Activated CD8-positive, alpha-beta memory T cell treated with anti-CD3 and anti-CD28 coated beads for 48 hours (primary cell): ENCODE data around the gene ZNF584.

Experiments
- DNase-seq, 3 experiments: peaks; one replicate each; pipeline ENCODE4 v3.0.0-alpha.2; 2020; ENCODE audit warnings: low read depth in 2 of 3, low spot score in 2 of 3

Gene ZNF584

GRCh38 chr19:58385891-58386575 lies 22.4 kb upstream of the ZNF584 start:
- no peak for DNase-seq

DNA sequence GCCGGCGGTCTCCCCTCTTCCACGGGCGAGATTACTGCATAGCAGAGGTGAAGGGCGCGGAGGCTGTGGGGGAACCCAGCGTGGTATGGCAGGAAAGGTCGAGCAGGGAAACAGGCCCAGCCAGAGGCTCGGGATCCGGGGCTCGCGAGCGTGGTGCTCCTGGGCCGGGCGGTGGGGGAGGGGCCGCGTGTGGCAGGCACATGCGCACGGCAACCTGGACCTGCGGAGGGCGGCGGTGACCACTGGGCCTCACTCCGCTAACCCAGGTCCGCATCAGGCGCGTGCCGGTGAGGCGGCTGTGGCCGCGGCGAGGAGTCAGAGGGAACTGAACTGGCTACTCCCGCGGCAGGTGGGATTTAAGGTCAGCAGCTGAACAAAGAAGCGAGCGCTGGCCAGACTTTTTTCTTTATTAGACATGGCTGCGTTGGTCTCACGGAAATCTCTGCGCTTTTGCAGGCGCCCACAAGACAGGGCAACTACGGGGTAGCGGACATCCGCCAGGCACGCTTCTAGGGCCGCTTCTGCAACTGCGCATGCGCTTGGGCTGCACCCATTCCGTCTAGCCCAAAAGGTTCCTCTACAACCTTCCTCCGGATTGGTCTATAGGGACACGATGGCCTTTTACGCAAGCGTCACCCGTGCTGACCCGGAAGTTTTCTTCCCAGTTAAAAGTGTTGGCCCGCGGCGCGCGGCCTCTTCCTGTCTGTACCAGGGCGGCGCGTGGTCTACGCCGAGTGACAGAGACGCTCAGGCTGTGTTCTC lies 21.7 kb upstream of the ZNF584 start, which contains the start of gene RPS5:
RPS5 (plus strand) TSS at position 694 of the 762 bp plus-strand sequence. CDS start 869 bp downstream, outside the sequence.
- peak; percentile 86 to 97 (median 94) for DNase-seq

DNA sequence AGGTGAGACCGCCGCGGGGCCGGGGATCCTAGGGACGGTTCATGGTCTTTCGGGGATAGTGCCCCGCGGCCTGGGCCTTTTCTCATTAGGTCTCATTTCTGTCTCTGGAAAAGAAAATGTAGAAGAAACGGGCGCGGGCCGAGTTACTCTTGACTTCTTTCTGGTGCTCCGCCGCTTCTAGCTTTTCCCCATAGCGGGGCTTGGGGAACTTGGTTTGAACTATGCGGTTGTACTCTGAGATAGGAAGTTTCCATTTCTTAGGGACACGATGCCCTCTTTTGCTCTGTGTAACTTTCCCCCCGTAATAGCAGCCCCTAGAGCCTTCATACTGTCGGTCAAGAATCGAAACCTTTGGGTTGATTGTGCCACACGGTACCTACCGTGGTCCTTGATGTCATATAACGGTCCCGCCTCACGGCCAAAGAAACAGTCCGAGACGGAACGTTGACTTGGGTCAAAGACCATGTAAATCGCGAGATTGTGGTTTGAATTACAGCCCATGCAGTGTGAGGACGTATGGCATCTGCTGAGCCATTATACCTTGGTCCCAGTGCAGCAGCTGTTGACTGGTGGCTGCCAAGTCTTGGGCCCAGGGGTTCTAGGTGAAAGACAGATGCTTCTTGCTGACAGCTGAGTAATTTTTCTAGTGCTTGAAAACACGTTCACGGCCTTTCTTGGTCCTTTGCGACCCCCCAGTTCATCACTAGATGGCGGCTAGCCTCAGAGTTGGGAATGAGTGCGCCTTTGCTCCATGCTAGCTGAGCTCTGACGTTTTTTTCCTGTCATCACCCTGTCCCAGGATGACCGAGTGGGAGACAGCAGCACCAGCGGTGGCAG lies 20.9 kb upstream of the ZNF584 start:
- DNase-seq = no peak

DNA sequence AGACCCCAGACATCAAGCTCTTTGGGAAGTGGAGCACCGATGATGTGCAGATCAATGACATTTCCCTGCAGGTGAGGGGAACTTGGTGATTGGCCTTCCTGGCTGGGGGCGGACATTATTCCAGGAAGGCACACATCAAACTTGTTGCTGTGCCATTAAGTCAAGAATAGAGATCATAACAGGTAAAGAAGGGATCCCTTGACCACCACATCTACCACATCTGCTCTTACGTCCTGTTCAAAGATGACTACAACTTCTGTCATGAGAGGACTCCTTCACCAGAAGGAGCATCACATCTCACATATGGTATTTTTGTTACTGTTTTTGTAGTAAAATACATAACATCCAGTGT lies 20.3 kb upstream of the ZNF584 start:
- no peak for DNase-seq

GRCh38 chr19:58392945-58393724 lies 15.3 kb upstream of the ZNF584 start:
- no peak for DNase-seq

DNA sequence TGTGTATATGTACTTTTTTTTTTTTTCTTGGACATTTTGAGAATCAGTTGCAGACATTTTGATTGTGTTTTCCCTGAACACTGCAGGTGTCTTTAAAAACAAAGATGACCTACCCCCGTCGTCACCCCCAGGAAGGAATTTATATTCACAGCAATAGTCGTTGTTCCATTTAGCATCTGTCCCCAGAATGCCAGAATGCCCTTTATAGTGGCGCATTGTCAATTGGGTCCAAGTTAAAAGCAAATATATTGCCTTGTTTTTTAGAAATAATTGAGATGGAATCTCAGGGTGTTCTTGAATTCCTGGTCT lies 14.8 kb upstream of the ZNF584 start:
- DNase-seq = no peak

GRCh38 chr19:58394821-58395219 lies 13.6 kb upstream of the ZNF584 start:
- no peak for DNase-seq

GRCh38 chr19:58395220-58395978 lies 13.1 kb upstream of the ZNF584 start, which contains the start of gene RNF225:
RNF225 (plus strand) TSS chr19:58395656; CDS start chr19:58396090, 434 bp downstream.
- no peak for DNase-seq

GRCh38 chr19:58395979-58396627 lies 12.3 kb upstream of the ZNF584 start:
- no peak for DNase-seq

DNA sequence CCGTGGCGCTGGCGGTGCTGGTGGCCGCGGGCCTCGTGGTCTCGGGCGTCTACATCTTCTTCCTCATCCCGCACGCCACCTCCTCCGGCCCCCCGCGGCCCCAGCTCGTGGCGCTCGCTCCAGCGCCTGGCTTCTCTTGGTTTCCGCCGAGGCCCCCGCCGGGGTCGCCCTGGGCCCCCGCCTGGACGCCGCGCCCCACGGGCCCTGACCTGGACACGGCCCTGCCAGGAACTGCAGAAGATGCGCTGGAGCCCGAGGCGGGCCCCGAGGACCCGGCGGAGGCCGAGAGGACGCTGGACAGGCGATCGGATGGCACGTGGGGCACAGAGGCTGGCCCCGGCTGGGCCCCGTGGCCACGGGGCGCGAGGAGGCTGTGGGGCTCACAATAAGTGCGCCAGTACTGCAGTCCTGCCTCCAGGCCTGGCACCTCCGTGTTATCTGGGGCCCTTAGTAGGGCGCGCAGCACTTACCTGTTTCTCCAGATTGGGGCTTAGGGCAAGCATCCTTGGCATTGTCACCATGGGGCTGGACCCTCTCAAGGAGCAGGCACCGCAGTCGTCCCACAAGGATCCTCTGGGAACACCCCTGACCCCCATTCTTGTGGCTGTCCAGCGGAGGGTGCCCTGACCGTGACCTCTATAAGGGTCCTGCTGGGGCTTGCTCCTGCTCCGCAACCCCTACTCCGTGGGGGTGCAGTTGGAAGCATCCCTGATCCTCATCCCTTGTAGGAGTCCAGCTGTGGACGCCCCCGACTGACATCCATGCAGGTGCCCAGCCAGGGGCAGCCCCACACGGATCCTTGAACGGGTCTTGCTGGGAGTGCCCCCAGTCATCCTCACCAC lies 11.5 kb upstream of the ZNF584 start:
- DNase-seq = no peak

DNA sequence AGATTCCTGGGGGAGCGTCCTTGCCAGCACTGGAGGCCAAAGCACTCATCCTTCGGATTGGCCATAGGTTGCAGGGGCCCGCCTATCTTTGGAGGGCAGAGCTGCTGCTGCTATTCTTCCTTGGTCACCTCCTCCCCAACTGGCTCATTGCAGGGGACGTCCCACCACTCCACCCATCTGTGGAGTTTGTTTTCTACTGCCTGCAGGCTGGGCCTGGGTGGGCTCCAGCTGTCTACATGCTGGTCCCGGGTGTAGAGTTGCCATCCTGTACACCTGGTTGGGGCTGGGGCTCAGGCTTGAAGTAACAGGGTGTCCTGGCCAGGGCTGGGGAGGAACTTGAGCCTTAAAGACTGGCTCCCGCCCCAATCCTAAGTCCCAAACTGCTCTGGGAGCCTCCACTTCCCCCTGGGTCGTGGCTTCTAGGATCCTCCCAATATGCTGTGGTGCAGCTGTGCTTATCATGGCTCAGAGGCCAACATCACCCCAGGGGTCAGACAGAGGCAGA lies 10.9 kb upstream of the ZNF584 start:
- no peak for DNase-seq

DNA sequence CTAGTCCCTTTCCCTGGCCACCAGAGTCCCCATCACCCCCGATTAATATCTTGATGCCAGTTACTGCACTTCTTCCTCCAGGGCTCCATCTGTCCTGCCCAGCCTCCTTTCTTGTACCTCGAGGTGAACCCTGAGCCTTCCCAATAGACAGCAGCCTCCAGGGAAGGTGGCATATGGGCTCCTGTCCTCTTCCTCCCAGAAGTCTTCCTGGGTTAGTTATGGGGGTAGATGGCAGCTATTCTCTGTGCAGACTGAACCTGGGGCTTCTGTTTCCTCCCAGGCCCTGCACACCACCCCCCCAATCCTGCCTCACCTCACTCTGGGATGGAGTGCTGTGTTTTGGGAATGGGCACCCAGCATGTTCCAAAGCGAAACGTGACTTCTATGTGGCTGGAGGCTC lies 10.4 kb upstream of the ZNF584 start:
- no peak for DNase-seq

DNA sequence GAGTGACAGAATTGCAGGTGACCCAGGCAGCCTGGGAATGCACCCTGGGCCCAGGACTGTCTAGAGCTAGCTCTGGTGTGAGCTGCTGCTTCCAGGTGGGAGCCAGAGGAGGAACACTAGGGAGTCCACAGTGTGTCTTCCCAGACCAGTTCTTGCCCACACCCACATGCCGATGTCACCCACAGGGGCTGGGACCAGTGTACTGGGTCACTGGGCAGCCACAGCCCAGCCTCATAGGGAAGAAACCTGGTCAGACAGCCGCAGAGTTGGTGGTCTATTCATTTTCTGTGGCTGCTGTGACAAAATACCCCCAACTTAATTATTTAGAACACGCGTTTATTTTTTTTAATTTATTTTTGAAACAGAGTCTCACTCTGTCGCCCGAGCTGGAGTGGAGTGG lies 9.9 kb upstream of the ZNF584 start:
- no peak for DNase-seq

DNA sequence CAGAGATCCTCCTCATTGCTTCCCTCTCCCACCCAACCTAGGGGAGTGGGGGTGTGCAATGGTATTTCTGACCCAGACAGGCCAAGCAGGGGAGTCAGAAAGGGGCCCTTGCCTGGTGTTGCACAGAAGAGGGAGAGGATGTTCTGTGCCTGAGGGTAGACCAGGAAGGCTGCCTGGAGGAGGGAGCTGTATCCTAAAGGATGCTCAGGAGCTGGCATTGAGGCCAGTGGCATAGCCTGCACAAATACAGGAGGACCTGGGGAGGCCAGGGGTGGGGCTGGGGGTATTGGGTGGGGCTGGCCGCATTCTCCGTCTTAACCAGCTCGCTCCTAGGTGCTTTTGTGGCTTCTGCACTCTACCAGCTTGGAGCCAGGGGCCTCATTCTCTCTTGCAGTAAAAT lies 8.5 kb upstream of the ZNF584 start:
- DNase-seq = no peak

GRCh38 chr19:58400316-58400915 lies 8.0 kb upstream of the ZNF584 start:
- no peak for DNase-seq

DNA sequence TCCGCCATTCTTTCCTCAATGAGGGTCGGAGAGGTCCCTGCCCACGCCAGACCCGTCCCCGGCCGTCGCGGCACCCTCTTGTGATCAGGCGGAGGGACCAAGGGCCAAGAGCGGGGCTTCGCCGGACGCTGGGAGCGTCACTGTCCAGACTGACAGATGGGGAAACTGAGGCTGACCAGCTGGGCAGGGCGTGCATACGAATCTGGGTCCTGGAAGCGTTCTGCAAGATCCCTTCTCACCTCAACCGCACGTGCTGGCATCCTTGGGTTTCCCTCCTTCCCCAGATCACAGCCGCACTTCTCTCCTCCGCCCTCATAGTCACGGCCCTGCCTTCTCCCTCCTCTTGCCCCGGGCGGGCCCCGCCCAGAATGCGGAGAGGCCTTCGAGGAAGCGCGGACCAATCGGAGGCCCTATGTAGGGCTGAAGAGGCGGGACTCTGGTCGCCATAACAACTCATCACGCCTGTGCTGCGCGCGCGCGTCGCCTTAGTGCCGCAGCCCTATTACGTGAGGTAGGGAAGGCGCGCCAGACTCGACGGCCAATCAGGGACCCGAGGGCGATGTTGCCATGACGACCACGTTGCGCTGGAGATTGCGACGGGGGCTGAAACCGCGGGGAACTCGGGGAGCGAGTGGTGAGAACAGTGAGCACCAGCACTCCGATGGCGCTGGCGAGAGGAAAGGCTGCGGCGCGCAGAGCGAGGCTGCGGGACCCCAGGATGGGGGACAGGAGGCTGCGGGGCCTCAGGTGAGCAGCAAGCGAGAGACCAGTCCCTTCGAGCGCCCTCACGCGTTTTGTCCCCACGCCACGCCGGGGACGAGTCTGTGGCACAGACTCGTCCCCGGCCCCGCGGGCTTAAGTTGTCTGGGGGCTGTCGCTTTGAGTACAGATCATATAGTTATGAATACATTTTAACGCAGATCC lies 7.3 kb upstream of the ZNF584 start:
- peak; percentile 92 to 98 (median 93) for DNase-seq

GRCh38 chr19:58401840-58402421 lies 6.5 kb upstream of the ZNF584 start:
- DNase-seq = no peak
